ENCODE data around the gene ATG4C. TPM values are rescaled to one million over a fixed set of nuclear protein-coding genes. Genes with fewer than 3 reads are reported as not detected.

The ATG4C gene
- total RNA-seq, 1 donor from 2014 or later, result 8.8 TPM

DNA sequence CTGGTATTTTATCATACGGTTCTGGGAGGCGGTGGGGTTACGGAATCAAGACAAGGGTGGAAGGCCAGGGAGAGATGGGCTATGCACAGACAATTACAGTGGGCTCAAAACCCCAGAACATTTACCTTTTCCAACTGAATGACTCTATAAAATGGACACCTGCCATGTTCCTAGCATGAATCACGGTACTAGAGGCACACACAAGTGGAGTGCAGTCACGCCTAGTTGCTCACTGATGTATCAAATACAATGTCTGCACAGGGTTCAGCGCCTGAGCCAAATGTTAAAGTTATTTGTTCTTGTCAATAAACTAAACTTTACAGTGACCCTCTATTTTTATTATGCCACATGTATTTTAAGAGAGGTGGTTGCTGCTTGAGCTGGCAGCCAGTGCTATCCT lies 121.4 kb downstream of the ATG4C start:
- H3K27ac Mint-ChIP-seq, result no peak overlapping the region
- no peak overlapping the region for H3K4me3 Mint-ChIP-seq
- DNase-seq (ENCODE audit: low spot score), result no peak
- H3K36me3 Mint-ChIP-seq (ENCODE audit: low read depth), result no peaks in the 10 kb centered on the region
- no peaks in the 10 kb centered on the region for H3K4me1 Mint-ChIP-seq (ENCODE audit: low read depth)
- no peaks in the 10 kb centered on the region for H3K9me3 Mint-ChIP-seq
- intact Hi-C loops (cut with micrococcal nuclease), result no loop called here
- peaks cover 5% of the 10 kb centered on the region for H3K27me3 Mint-ChIP-seq (ENCODE audit: insufficient read depth)

DNA sequence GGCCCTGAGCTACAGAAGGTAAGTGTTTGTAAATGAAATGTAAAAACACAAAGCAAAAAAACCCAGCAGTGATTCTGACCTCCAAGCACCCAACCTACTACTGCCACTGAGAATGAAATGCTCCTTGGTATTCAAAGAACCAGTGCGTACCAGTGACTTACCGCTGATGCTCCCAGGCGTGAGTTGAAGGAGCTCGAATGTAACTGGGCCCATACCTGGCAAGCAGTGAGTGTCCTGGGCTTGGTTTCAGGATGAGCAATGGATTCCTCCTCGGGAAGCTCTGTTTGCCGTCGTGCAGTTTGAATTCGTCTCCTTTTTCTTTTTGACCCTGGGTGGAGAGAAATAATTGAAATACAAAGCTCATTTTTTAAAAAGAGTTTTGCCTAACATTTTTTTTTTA lies 121.9 kb downstream of the ATG4C start:
- Mint-ChIP-seq H3K27me3 (ENCODE audit: insufficient read depth) (peaks cover 5% of the 10 kb centered on the region), H3K4me1 (ENCODE audit: low read depth) (no peaks in the 10 kb centered on the region), H3K27ac (no peak overlapping the region), H3K36me3 (ENCODE audit: low read depth) (no peaks in the 10 kb centered on the region), H3K9me3 (no peaks in the 10 kb centered on the region), H3K4me3 (no peak overlapping the region)
- DNase-seq (ENCODE audit: low spot score), result no peak
- intact Hi-C loops (cut with micrococcal nuclease), result no loop called here

DNA sequence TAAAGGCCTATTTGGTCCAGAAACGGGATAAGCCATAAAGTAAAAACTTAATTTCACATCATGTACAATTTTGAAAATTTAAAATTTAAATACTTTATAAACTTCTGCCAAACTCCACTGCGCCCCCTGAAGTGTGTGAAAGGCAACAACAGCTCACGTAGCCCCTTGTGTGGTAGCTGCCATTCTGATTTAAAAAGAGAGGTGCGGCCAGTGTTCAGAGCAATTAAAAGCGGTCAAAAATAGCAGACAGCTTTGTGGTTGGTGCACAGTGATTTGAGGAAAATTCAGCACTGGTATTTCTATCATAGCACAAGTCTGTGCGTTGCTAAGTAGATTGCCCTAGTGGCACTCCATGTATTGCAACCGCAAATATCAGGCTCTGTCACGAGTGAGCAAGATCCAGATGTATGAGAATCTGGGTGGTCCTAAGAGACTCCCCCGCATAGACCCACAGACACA lies 122.5 kb downstream of the ATG4C start:
- intact Hi-C loops (cut with micrococcal nuclease), result no loop called here
- no peak overlapping the region for H3K27ac Mint-ChIP-seq
- H3K4me3 Mint-ChIP-seq, result no peak overlapping the region
- no peaks in the 10 kb centered on the region for H3K4me1 Mint-ChIP-seq (ENCODE audit: low read depth)
- no peaks in the 10 kb centered on the region for H3K36me3 Mint-ChIP-seq (ENCODE audit: low read depth)
- peaks cover 8% of the 10 kb centered on the region for H3K27me3 Mint-ChIP-seq (ENCODE audit: insufficient read depth)
- no peak for DNase-seq (ENCODE audit: low spot score)
- no peaks in the 10 kb centered on the region for H3K9me3 Mint-ChIP-seq

DNA sequence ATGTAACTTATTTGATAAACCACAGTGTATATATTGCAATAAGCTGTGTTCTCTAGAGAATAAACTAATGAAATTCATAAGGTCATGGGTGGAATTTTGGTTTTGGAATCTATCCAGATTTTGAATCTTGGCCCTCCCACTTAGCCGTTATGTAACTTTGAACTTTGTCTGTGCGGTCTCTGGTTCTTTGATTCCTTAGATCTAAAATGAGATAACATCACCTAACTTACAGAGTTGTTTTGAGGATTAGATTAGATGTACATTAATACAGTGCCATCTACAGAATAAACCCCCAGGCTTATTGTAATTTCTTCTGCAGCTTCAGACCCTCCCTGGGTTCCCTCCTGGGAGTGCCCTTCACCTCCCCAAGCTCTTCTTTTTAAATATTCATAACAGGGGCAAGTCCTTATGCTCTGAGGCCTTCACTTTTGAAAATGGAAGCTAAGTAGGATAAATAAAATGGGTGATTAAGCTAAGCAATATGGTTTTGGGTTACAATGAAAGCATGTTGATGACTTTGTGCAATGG lies 124.3 kb downstream of the ATG4C start:
- Mint-ChIP-seq H3K36me3 (ENCODE audit: low read depth) (no peaks in the 10 kb centered on the region), H3K27me3 (ENCODE audit: insufficient read depth) (peaks cover 8% of the 10 kb centered on the region), H3K9me3 (no peaks in the 10 kb centered on the region), H3K4me1 (ENCODE audit: low read depth) (no peaks in the 10 kb centered on the region), H3K4me3 (no peak overlapping the region), H3K27ac (no peak overlapping the region)
- DNase-seq (ENCODE audit: low spot score), result no peak
- intact Hi-C loops (cut with micrococcal nuclease), result no loop called here

DNA sequence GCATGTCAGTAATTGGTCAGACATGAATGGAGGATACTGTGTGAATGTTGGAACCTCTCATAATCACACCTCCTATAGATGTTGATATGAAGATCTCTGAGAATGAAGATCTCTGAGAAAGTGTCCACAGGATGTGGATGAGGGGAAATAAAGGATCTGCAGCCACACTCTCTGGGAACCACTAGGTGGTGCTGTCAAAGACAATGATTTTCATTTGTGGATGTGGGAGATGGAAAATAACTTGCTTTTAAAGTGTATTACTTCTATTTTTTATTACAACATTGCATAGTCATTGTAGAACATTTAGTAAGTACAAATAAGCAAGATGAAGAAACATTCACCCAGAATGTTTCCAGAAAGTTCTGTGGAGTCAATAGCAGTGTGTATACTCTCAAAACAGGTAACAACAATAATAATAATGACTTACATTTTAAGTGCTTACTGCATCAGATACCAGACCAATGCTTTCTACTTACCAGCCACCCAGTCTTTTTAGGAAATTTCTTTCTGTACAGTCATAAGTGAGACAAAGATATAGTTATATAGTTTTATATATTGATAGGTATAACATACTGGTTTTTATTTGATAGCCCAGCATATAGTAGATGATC lies 128.2 kb downstream of the ATG4C start:
- DNase-seq (ENCODE audit: low spot score), result no peak
- no peaks in the 10 kb centered on the region for H3K9me3 Mint-ChIP-seq
- H3K36me3 Mint-ChIP-seq (ENCODE audit: low read depth), result no peaks in the 10 kb centered on the region
- no peak overlapping the region for H3K4me3 Mint-ChIP-seq
- intact Hi-C loops (cut with micrococcal nuclease), result no loop called here
- no peak overlapping the region for H3K27ac Mint-ChIP-seq
- no peaks in the 10 kb centered on the region for H3K4me1 Mint-ChIP-seq (ENCODE audit: low read depth)
- peaks cover 14% of the 10 kb centered on the region for H3K27me3 Mint-ChIP-seq (ENCODE audit: insufficient read depth)

Other genes with a start within 250 kb of the ATG4C start
- gene ANGPTL3, start 186.6 kb upstream of the ATG4C start, total RNA-seq, result not detected in 2 replicates
- gene DOCK7, start 95.7 kb upstream of the ATG4C start, total RNA-seq, result 13.4 and 13.6 TPM in 2 replicates